Sigmoid colon (tissue), 7 donors: ENCODE results near the gene SLC47A2. TPM values are rescaled to one million over a fixed set of nuclear protein-coding genes. Genes with fewer than 3 reads are reported as not detected.

ENCODE experiments used
- DNase-seq: peaks from one replicate; pipeline ENCODE4 v3.0.0-alpha.2; 2019
- H3K27ac ChIP-seq, 4 donors: fragments of 200-600 bp; sonication (generic); one replicate each; pipeline ENCODE4 v1.5.1; 2016 to 2019; ENCODE audit warnings: mild to moderate bottlenecking in 1 of 4
- H3K27me3 ChIP-seq, 3 donors: fragments of 200-600 bp; sonication (generic); one replicate each; pipeline ENCODE4 v1.5.1; 2019; ENCODE audit warnings: mild to moderate bottlenecking in 1 of 3
- H3K36me3 ChIP-seq, 4 donors: fragments of 200-600 bp; sonication (generic); one replicate each; pipeline ENCODE4 v1.5.1; 2016 to 2019
- H3K4me1 ChIP-seq, 4 donors: fragments of 200-600 bp; sonication (generic); one replicate each; pipeline ENCODE4 v1.5.1; 2017 to 2019
- H3K4me3 ChIP-seq, 4 donors: fragments of 200-600 bp; sonication (generic); one replicate each; pipeline ENCODE4 v1.5.1; 2017 to 2019; ENCODE audit warnings: mild to moderate bottlenecking in 2 of 4, moderate library complexity in 1 of 4
- H3K9me3 ChIP-seq, 4 donors: fragments of 200-600 bp in 3 of 4; sonication (generic) in 3 of 4; one replicate each; pipeline versions ENCODE4 v1.5.1 to v1.6.1; 2013 to 2019
- CTCF ChIP-seq, 4 experiments: fragments of 450-650 bp in 3 of 4; fragments of 200-600 bp in 1 of 4; IDR thresholded peaks; one replicate each; pipeline ENCODE4 v1.5.1; 2016 to 2019; ENCODE audit warnings: antibody characterized with exemption in 4 of 4, mild to moderate bottlenecking in 3 of 4, moderate library complexity in 2 of 4
- EP300 ChIP-seq, 4 donors: sonication (generic); formaldehyde crosslinking; IDR thresholded peaks; one replicate each; pipeline ENCODE4 v1.6.1; 2017; ENCODE audit warnings: antibody characterized with exemption in 4 of 4
- POLR2A ChIP-seq, 2 donors: fragments of 450-650 bp; IDR thresholded peaks; one replicate each; pipeline ENCODE4 v1.6.1; 2016; ENCODE audit warnings: antibody characterized with exemption in 2 of 2, mild to moderate bottlenecking in 2 of 2, moderate library complexity in 2 of 2
- POLR2AphosphoS5 ChIP-seq, 4 donors: sonication (generic); formaldehyde crosslinking; IDR thresholded peaks; one replicate each; pipeline ENCODE4 v1.6.1; 2017; ENCODE audit warnings: antibody characterized with exemption in 4 of 4
- WGBS, 2 donors: extraction: QIAGEN DNeasy Blood & Tissue Kit; methylation state at CpG; one replicate each; pipeline ENCODE4 v1.1.7; 2013; 5-methylcytosine and 5-hydroxymethylcytosine counted together
- intact Hi-C: fragments of 100-400 bp; cut with DNase I; formaldehyde crosslinking; loops from one replicate; pipeline ENCODE4 v1.15.1; 2023
- polyA plus RNA-seq, 3 donors: library from polyadenylated mRNA; stranded (reverse); fragments of 200-250 nt; gene quantifications; one replicate each; pipeline ENCODE4 v1.2.3, GENCODE V29; 2013
- small RNA-seq, 3 donors: library from RNA; depleted of rRNA; stranded (forward); fragments of <200 nt; gene quantifications; one replicate each; pipeline ENCODE3, GENCODE V24; 2016
- total RNA-seq, 4 donors: library from RNA; depleted of rRNA; stranded (reverse); fragments of >200 nt; gene quantifications; one replicate each; pipeline ENCODE4 v1.1.0, GENCODE V29; 2016
- donor health status: healthy with polysubstance abuse.
- donor health status: Bipolar disorder and iron deficiency.
- donor health status: healthy.

SLC47A2 gene
- total and polyA plus RNA-seq, 7 donors = 0.35 to 0.60 (median 0.46) TPM; not detected in 4

- TF ChIP-seq CTCF (IDR thresholded peaks at IDR 0.05) = no peak
- TF ChIP-seq EP300 (IDR thresholded peaks at IDR 0.05) = no peak
- TF ChIP-seq POLR2A (IDR thresholded peaks at IDR 0.05) = no peak
- no peak for TF ChIP-seq POLR2AphosphoS5 (IDR thresholded peaks at IDR 0.05)
- no peaks in the 10 kb centered on the region for H3K36me3 ChIP-seq
- H3K4me3 ChIP-seq = no peak overlapping the region
- DNase-seq = no peak
- no peaks in the 10 kb centered on the region for H3K27me3 ChIP-seq
- WGBS, 2 donors = 89 to 91% methylated on average over 1 of the region's 1 CpG
- H3K4me1 ChIP-seq = no peaks in the 10 kb centered on the region
- H3K27ac ChIP-seq = no peak overlapping the region
- no peaks in the 10 kb centered on the region for H3K9me3 ChIP-seq
- intact Hi-C loops = no loop called here
Observed at GRCh38 chr17:19630661-19631060, 85.7 kb downstream of the SLC47A2 start.

- WGBS, 2 donors = 76 to 80% methylated on average over 4 of the region's 4 CpGs
Observed at GRCh38 chr17:19630035-19630434, 86.3 kb downstream of the SLC47A2 start.

GRCh38 chr17:19629449-19629848, 86.9 kb downstream of the SLC47A2 start:
- Histone ChIP-seq H3K4me1 (no peaks in the 10 kb centered on the region), H3K9me3 (no peaks in the 10 kb centered on the region), H3K27ac (no peak overlapping the region), H3K27me3 (no peaks in the 10 kb centered on the region), H3K4me3 (no peak overlapping the region), H3K36me3 (no peaks in the 10 kb centered on the region)
- TF ChIP-seq EP300 (IDR thresholded peaks at IDR 0.05) = no peak
- TF ChIP-seq POLR2A (IDR thresholded peaks at IDR 0.05) = no peak
- no peak for TF ChIP-seq POLR2AphosphoS5 (IDR thresholded peaks at IDR 0.05)
- TF ChIP-seq CTCF (IDR thresholded peaks at IDR 0.05) = no peak
- DNase-seq = no peak
- intact Hi-C loops = no loop called here
- 64 to 66% methylated on average over 3 of the region's 3 CpGs for WGBS, 2 donors

More at GRCh38 chr17:19630035-19630434, 86.3 kb downstream of the SLC47A2 start:
- no peaks in the 10 kb centered on the region for H3K9me3 ChIP-seq
- TF ChIP-seq EP300 (IDR thresholded peaks at IDR 0.05) (no peak), CTCF (IDR thresholded peaks at IDR 0.05) (no peak), POLR2A (IDR thresholded peaks at IDR 0.05) (no peak), POLR2AphosphoS5 (IDR thresholded peaks at IDR 0.05) (no peak)
- H3K27ac ChIP-seq = no peak overlapping the region
- H3K4me3 ChIP-seq = no peak overlapping the region
- intact Hi-C loops = no loop called here
- no peaks in the 10 kb centered on the region for H3K36me3 ChIP-seq
- DNase-seq = no peak
- H3K4me1 ChIP-seq = no peaks in the 10 kb centered on the region
- no peaks in the 10 kb centered on the region for H3K27me3 ChIP-seq

Small RNA genes within 50 kb of the gene (small RNA-seq; reads per million reads assigned to genes)
- gene RF00322 = 0 reads per million in 3 donors

Other genes starting within 250 kb of the SLC47A2 start
- gene SLC47A1, start 182.7 kb downstream of the SLC47A2 start, total RNA-seq = 1 to 10 TPM in 2 of 4 donors, under 1 TPM in 2; 0.82 to 8.2 (median 2.5) TPM
- gene SLC47A1, start 182.7 kb downstream of the SLC47A2 start, polyA plus RNA-seq = 1 to 10 TPM in 2 of 3 donors, under 1 TPM in 1; 0.82 to 3.7 (median 1.2) TPM
- 100 to 1,000 TPM in 1 of 4 donors, 10 to 100 TPM in 3; 56.8 to 104 (median 78.2) TPM for gene ALDH3A2, start 67.8 kb downstream of the SLC47A2 start, total RNA-seq
- 10 to 100 TPM; 45.0 to 69.6 (median 53.0) TPM for gene ALDH3A2, start 67.8 kb downstream of the SLC47A2 start, polyA plus RNA-seq
- gene ALDH3A1, start 31.7 kb upstream of the SLC47A2 start, total RNA-seq = 1 to 10 TPM in 1 of 4 donors, under 1 TPM in 3; 0.16 to 1.1 (median 0.56) TPM
- 1 to 10 TPM; 1.7 to 6.0 (median 3.0) TPM for gene ALDH3A1, start 31.7 kb upstream of the SLC47A2 start, polyA plus RNA-seq
- 10 to 100 TPM; 27.0 to 31.3 (median 28.2) TPM for gene ULK2, start 151.4 kb upstream of the SLC47A2 start, total RNA-seq
- 1 to 10 TPM; 2.5 to 5.4 (median 4.6) TPM for gene ULK2, start 151.4 kb upstream of the SLC47A2 start, polyA plus RNA-seq